T-cell (primary cell): Measurements from ENCODE around the gene PPP1R26. TPM values are rescaled to one million over a fixed set of nuclear protein-coding genes. Genes with fewer than 3 reads are reported as not detected.
"Not testable (repeated sequence)": the region's sequence is repeated elsewhere in the genome, so short reads cannot be mapped to it uniquely, and the experiment has no call there.

ENCODE experiments used
- ATAC-seq, 4 experiments: fragments of 200-7000 bp in 3 of 4; fragments of 150-1000 bp in 1 of 4; cut with Tn5 transposase; replicated peaks in 1 of 4; 1 replicate in 3 of 4; 2 replicates in 1 of 4; pipeline ENCODE4 v1.10.0; 2021; ENCODE audit warnings: moderate library complexity in 3 of 4, mild to moderate bottlenecking in 2 of 4, moderate number of reproducible peaks in 1 of 4
- CTCF ChIA-PET, 2 donors: fragments of 300-600 bp; sonication (Branson Sonifier 250); formaldehyde crosslinking; loops; one replicate each; lab custom pipeline; 2022; ENCODE audit warnings: antibody characterized with exemption in 2 of 2; lab: Charles Lee
- POLR2A ChIA-PET, 2 donors: fragments of 300-600 bp; sonication (Branson Sonifier 250); formaldehyde crosslinking; loops; one replicate each; lab custom pipeline; 2022; ENCODE audit warnings: antibody characterized with exemption in 2 of 2; lab: Charles Lee
- DNase-seq, 35 experiments: peaks; one replicate each; pipeline versions ENCODE4 v3.0.0 to v3.0.0-alpha.2; 2013 to 2023
- H3K27ac ChIP-seq: one replicate; pipeline ENCODE4 v1.5.1; 2013; ENCODE audit warnings: low read length
- H3K27me3 ChIP-seq, 2 experiments: replicated peaks in 1 of 2; 1 replicate in 1 of 2; 2 replicates in 1 of 2; pipeline versions ENCODE4 v1.6.1 to v1.7.0; 2013; ENCODE audit warnings: low read length in 1 of 2, mixed read lengths in 1 of 2; ENCODE audit not compliant: control insufficient read depth in 2 of 2, insufficient read depth in 2 of 2; ENCODE audit errors: extremely low read depth in 1 of 2
- H3K36me3 ChIP-seq, 2 donors: 1 replicate in 1 of 2; 2 replicates in 1 of 2; pipeline versions ENCODE4 v1.6.1 to v1.7.0; 2013; ENCODE audit warnings: low read length in 1 of 2; ENCODE audit not compliant: control insufficient read depth in 2 of 2, insufficient read depth in 1 of 2; ENCODE audit errors: extremely low read depth in 1 of 2
- H3K4me1 ChIP-seq, 2 experiments: 1 replicate in 1 of 2; 2 replicates in 1 of 2; pipeline versions ENCODE4 v1.6.1 to v1.7.0; 2013; ENCODE audit warnings: low read length in 2 of 2, mixed read lengths in 1 of 2; ENCODE audit not compliant: insufficient read depth in 2 of 2, control insufficient read depth in 1 of 2; ENCODE audit errors: extremely low read depth in 1 of 2
- H3K4me3 ChIP-seq, 2 donors: 1 replicate in 1 of 2; 2 replicates in 1 of 2; pipeline versions ENCODE4 v1.5.1 to v1.7.0; 2013; ENCODE audit warnings: mild to moderate bottlenecking in 2 of 2, low read length in 1 of 2, moderate library complexity in 1 of 2; ENCODE audit not compliant: control insufficient read depth in 1 of 2; ENCODE audit errors: extremely low read depth in 1 of 2
- H3K9me3 ChIP-seq: 2 replicates; pipeline ENCODE4 v1.7.0; 2013
- H3K27ac Mint-ChIP-seq, 2 donors: one replicate each; pipeline ENCODE4 v1.8.0; 2020 to 2021; ENCODE audit warnings: mild to moderate bottlenecking in 2 of 2, mixed read lengths in 2 of 2
- H3K27me3 Mint-ChIP-seq, 2 donors: one replicate each; pipeline ENCODE4 v1.8.0; 2021 to 2022; ENCODE audit warnings: mixed read lengths in 2 of 2
- H3K36me3 Mint-ChIP-seq: one replicate; pipeline ENCODE4 v1.8.0; 2021; ENCODE audit warnings: mixed read lengths
- H3K4me1 Mint-ChIP-seq, 3 donors: one replicate each; pipeline ENCODE4 v1.8.0; 2020 to 2022; ENCODE audit warnings: mixed read lengths in 3 of 3, mild to moderate bottlenecking in 1 of 3
- H3K4me3 Mint-ChIP-seq, 3 donors: one replicate each; pipeline ENCODE4 v1.8.0; 2020 to 2022; ENCODE audit warnings: mild to moderate bottlenecking in 3 of 3, mixed read lengths in 3 of 3, moderate library complexity in 3 of 3
- H3K9me3 Mint-ChIP-seq, 3 donors: one replicate each; pipeline ENCODE4 v1.8.0; 2020 to 2022; ENCODE audit warnings: mixed read lengths in 3 of 3
- WGBS: methylation state at CpG from one replicate; pipeline ENCODE4 v1.1.5; 2013; ENCODE audit warnings: missing lambda C conversion rate; ENCODE audit not compliant: insufficient coverage; 5-methylcytosine and 5-hydroxymethylcytosine counted together
- total RNA-seq, 35 experiments: library from RNA in 6 of 35; stranded (reverse) in 6 of 35; fragments of 120-200 nt in 1 of 35; gene quantifications; one replicate each; pipeline versions ENCODE4 v1.2.1 to v1.2.4 and lab custom pipeline; 2013 to 2026

The PPP1R26 gene, protein sequence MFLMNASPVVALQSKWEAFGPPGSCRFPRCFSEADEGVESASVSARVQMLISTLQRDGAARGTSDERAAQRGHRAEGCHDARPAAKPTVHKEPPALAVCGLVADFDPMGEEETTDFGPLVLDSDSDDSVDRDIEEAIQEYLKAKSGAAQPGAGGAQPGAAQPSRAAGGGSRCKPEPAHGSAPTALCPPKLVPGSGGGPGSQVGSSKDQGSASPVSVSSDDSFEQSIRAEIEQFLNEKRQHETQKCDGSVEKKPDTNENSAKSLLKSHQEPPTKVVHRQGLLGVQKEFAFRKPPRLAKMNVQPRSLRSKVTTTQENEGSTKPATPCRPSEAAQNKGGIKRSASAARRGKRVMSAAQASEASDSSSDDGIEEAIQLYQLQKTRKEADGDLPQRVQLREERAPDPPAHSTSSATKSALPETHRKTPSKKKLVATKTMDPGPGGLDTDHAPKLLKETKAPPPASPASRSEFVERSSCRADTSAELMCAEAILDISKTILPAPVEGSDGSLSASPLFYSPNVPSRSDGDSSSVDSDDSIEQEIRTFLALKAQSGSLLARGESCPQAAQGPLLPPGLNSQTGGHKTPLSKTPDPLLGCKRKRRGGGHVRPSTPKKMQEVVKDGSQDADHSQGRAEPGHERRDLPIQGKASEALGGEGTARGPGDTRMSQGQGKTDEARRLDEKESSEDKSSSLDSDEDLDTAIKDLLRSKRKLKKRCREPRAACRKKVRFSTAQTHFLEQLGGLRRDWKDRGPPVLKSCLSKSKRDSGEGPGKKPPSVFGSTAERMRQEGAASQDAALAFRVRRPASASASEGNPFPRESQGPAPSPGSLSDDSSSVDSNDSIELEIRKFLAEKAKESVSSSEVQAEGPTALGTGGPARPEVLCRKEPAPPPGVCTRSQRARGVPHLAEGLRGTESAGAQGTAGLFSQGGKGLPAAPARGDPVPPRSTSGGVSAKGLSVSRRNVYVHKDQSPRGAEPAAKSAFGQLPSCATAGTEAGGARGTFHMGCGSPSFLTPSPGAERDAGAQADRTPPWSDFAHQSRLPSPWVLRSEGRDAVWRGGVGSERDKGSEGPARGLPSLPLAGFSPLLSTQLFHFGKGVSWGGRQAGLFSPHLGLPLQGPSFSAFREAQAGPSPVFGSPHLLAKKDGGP (N-terminal part only)
- total RNA-seq: 1 to 10 TPM in 3 of 5 donors, under 1 TPM in 2; 0.35 to 2.0 (median 1.7) TPM
- 1.1 TPM for total RNA-seq (2013)
- total RNA-seq (lab: John Stamatoyannopoulos, UW): 0.69 to 7.3 (median 2.0) reads per million in 29 experiments

GRCh38 chr9:135479469-135480052 is at the start of gene PPP1R26:
TSS of gene PPP1R26 (plus strand) at chr9:135479782. CDS start at chr9:135484511, 4,729 bp downstream.
- no peaks in the 10 kb centered on the region for H3K36me3 Mint-ChIP-seq
- Histone ChIP-seq H3K27me3 (peaks cover 3 to 79% of the 10 kb centered on the region in 2 experiments), H3K27ac (no peak within 1 kb of the TSS), H3K9me3 (no peaks in the 10 kb centered on the region), H3K4me1 (peaks cover 0 to 15% of the 10 kb centered on the region in 2 experiments), H3K36me3 (no peaks in the 10 kb centered on the region), H3K4me3 (peak within 1 kb of the TSS; percentile 47 to 64)
- whole genome bisulfite sequencing: 2% methylated on average over 57 of the region's 103 CpGs
- ChIA-PET POLR2A (no interaction called here), CTCF (no interaction called here)
- ATAC-seq (peak in 3 of 4 experiments; percentile 13 to 15 (median 15)), DNase-seq (no peak)
- peaks cover 6 to 16% (median 8%) of the 10 kb centered on the region in 3 donors for H3K4me1 Mint-ChIP-seq
- H3K4me3 Mint-ChIP-seq: peak within 1 kb of the TSS; percentile 83 to 92 (median 87)
- H3K27me3 Mint-ChIP-seq: peaks cover 44 to 55% of the 10 kb centered on the region in 2 donors
- no peaks in the 10 kb centered on the region for H3K9me3 Mint-ChIP-seq
- peak within 1 kb of the TSS in 1 of 2 donors; percentile 77 for H3K27ac Mint-ChIP-seq

DNA sequence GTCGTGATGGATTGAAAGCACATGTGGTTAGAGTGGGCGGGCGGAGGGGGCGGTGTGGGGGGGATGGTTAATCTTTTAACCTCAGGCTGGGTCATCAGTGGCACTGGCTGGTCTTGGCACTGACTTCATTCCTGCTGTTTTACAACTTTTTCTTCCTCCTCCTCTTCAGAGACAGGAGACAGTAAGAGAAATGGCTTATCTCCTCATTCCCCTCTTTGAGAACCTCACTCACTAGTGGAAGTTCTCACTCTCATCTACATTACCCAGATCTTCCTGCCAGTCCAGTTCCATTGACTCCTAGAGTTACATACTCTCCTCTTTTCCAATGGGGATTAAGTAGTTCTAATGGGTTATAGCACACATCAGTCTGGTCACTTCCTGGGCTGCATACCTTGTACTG is 42.3 kb upstream of the PPP1R26 start:
- H3K36me3 Mint-ChIP-seq: no peaks in the 10 kb centered on the region
- ATAC-seq: no peak
- no peaks in the 10 kb centered on the region for H3K36me3 ChIP-seq
- no peaks in the 10 kb centered on the region for H3K4me1 Mint-ChIP-seq
- no peak overlapping the region for H3K27ac ChIP-seq
- H3K4me3 ChIP-seq: no peak overlapping the region
- no peak for DNase-seq
- H3K9me3 Mint-ChIP-seq: peaks cover 7 to 10% (median 7%) of the 10 kb centered on the region in 3 donors
- H3K27me3 Mint-ChIP-seq: peaks cover 17 to 19% of the 10 kb centered on the region in 2 donors
- WGBS: no CpG with 5 or more reads among the region's 4 CpGs
- peaks cover 0 to 11% of the 10 kb centered on the region in 2 experiments for H3K27me3 ChIP-seq
- no peak overlapping the region for H3K27ac Mint-ChIP-seq
- H3K9me3 ChIP-seq: no peaks in the 10 kb centered on the region
- H3K4me3 Mint-ChIP-seq: no peak overlapping the region
- H3K4me1 ChIP-seq: no peaks in the 10 kb centered on the region
- CTCF ChIA-PET: no interaction called here
- POLR2A ChIA-PET: no interaction called here

DNA sequence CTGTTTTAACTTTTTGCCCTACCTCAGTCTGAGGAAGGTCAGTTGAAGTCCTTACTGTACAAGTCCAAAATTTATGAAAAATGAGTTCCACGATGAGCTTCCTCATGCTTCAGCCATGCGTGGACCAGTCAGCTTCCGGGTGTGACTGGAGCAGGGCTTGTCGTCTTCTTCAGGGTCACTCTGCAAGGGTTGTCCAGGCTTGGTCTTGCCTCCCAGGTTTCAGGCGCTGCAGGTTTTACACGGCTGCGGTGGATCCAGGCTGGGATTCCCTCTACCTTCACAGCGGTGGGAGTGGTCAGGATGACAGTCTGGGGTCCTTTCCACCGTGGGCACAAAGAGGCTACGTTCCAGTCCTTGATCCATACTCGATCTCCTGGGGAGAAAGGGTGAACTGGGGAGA is 41.9 kb upstream of the PPP1R26 start:
- H3K4me1 ChIP-seq, H3K4me1 Mint-ChIP-seq, CTCF ChIA-PET, H3K36me3 Mint-ChIP-seq, H3K4me3 Mint-ChIP-seq, H3K27ac Mint-ChIP-seq, H3K9me3 ChIP-seq, H3K4me3 ChIP-seq, ATAC-seq, H3K27ac ChIP-seq, DNase-seq, H3K9me3 Mint-ChIP-seq, H3K36me3 ChIP-seq, POLR2A ChIA-PET: not testable (repeated sequence)
- peaks cover 21 to 22% of the 10 kb centered on the region in 2 donors for H3K27me3 Mint-ChIP-seq
- peaks cover 0 to 11% of the 10 kb centered on the region in 2 experiments for H3K27me3 ChIP-seq
- WGBS: 95% methylated on average over 4 of the region's 11 CpGs

DNA sequence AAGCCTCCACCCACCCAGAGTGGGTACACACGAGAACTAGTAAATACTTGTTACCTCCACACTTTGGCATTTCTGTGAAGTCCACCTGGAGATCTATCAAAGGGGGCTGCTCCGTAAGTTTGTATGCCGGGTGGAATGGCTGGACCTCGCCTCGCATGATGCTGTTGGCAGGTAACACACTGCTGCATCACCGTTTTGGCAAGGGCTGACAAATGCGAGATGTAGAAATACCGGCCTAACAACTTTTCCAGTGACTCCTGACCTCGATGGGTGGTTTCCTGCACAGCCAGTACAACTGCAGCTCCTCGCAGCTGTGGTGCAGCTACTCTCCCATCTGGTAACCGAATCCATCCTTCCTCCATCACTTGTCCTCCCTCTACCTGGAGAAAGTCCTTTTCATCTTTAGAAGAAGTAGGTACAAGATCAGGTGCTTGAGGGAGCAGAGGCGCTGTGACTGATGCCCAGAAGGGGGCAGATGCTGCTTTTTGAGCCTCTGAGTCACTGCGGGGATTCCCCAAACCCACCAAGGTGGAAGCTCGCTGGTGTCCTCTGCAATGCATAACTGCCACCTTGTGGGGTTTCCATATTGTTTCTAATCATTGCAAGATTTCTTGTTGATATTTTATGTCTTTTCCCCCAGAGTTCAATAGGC is 40.9 kb upstream of the PPP1R26 start:
- CTCF ChIA-PET, H3K27ac Mint-ChIP-seq, ATAC-seq, H3K4me1 ChIP-seq, H3K36me3 Mint-ChIP-seq, H3K36me3 ChIP-seq, H3K4me1 Mint-ChIP-seq, H3K27ac ChIP-seq, H3K9me3 ChIP-seq, H3K4me3 Mint-ChIP-seq, POLR2A ChIA-PET, H3K9me3 Mint-ChIP-seq, DNase-seq, H3K4me3 ChIP-seq: not testable (repeated sequence)
- H3K27me3 ChIP-seq: peaks cover 0 to 12% of the 10 kb centered on the region in 2 experiments
- WGBS: 69% methylated on average over 11 of the region's 14 CpGs
- peaks cover 26 to 28% of the 10 kb centered on the region in 2 donors for H3K27me3 Mint-ChIP-seq

DNA sequence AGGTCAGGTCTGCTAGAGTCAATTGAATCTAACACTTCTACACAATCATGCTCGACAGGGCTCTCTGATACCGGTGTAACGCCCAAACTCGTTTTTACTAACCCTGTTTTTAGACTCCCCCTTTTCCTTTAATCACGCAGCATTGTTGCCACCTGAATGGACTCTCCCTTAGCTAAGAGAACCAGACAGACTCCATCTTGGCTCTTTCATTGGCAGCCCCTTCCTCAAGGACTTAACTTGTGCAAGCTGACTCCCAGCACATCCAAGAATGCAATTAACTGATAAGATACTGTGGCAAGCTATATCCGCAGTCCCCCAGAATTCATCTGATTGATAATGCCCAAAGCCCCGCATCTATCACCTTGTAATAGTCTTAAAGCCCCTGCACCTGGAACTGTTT is 40.1 kb upstream of the PPP1R26 start:
- H3K9me3 ChIP-seq, H3K9me3 Mint-ChIP-seq, H3K4me1 ChIP-seq, H3K4me1 Mint-ChIP-seq, H3K4me3 ChIP-seq, H3K27ac ChIP-seq, POLR2A ChIA-PET, DNase-seq, CTCF ChIA-PET, H3K4me3 Mint-ChIP-seq, H3K36me3 ChIP-seq, H3K36me3 Mint-ChIP-seq, ATAC-seq, H3K27ac Mint-ChIP-seq: not testable (repeated sequence)
- H3K27me3 ChIP-seq: peaks cover 0 to 16% of the 10 kb centered on the region in 2 experiments
- WGBS: 87% methylated on average over 5 of the region's 7 CpGs
- H3K27me3 Mint-ChIP-seq: peaks cover 27% of the 10 kb centered on the region in 2 donors
